ENCODE measurements around the gene SYNE2. TPM values are rescaled to one million over a fixed set of nuclear protein-coding genes. Genes with fewer than 3 reads are reported as not detected.

Gene SYNE2
- total RNA-seq, 1 donor from 2014 or later, result 5.7 TPM

GRCh38 chr14:64232095-64232838 lies 379.5 kb downstream of the SYNE2 start:
- H3K9ac ChIP-seq (ENCODE audit: low read length), result peak overlapping the region; percentile 25

GRCh38 chr14:64232944-64233343 lies 380.1 kb downstream of the SYNE2 start:
- no peaks in the 10 kb centered on the region for H3K79me2 ChIP-seq (ENCODE audit: insufficient read depth, low read length)
- no peaks in the 10 kb centered on the region for H3K36me3 Mint-ChIP-seq (ENCODE audit: low read depth, unreplicated experiment)
- no peak overlapping the region for H3K4me3 Mint-ChIP-seq (ENCODE audit: unreplicated experiment)
- no peaks in the 10 kb centered on the region for H3K36me3 ChIP-seq (ENCODE audit: insufficient read depth, low read length)
- H4K20me1 ChIP-seq (ENCODE audit: insufficient read depth, low read length), result peaks cover 6% of the 10 kb centered on the region
- DNase-seq (ENCODE audit: low read depth), result no peak
- H3K27ac Mint-ChIP-seq (ENCODE audit: unreplicated experiment), result no peak overlapping the region
- H3K9me3 Mint-ChIP-seq (ENCODE audit: unreplicated experiment), result no peaks in the 10 kb centered on the region
- H3K9ac ChIP-seq (ENCODE audit: low read length), result peak overlapping the region; percentile 25
- no peak for FAIRE-seq
- H2AFZ ChIP-seq (ENCODE audit: low read depth, low read length), result no peak overlapping the region
- H3K4me2 ChIP-seq (ENCODE audit: low read length), result peak overlapping the region; percentile 61
- no peak overlapping the region for H3K4me3 ChIP-seq (ENCODE audit: insufficient read depth, low read depth, low read length)
- peaks cover 20% of the 10 kb centered on the region for H3K4me1 Mint-ChIP-seq (ENCODE audit: low read depth, unreplicated experiment)
- H3K27me3 ChIP-seq (ENCODE audit: insufficient read depth, low read length), result peaks cover 18% of the 10 kb centered on the region
- peaks cover 14% of the 10 kb centered on the region for H3K27me3 Mint-ChIP-seq (ENCODE audit: low read depth, unreplicated experiment)
- H3K27ac ChIP-seq (ENCODE audit: low read depth, low read length), result peak overlapping the region; percentile 18
- H3K9me3 ChIP-seq (ENCODE audit: insufficient read depth, low read depth, low read length), result no peaks in the 10 kb centered on the region
- TF ChIP-seq EZH2 (IDR thresholded peaks at IDR 0.05; ENCODE audit: insufficient read depth, low read length), result no peak
- no peak for TF ChIP-seq CTCF (IDR thresholded peaks at IDR 0.05; ENCODE audit: insufficient read depth, low read depth, low read length)
- H3K4me1 ChIP-seq (ENCODE audit: insufficient read depth, low read length), result peaks cover 32% of the 10 kb centered on the region

More at GRCh38 chr14:64232095-64232838, 379.5 kb downstream of the SYNE2 start:
- Histone ChIP-seq H3K4me2 (ENCODE audit: low read length) (peak overlapping the region; percentile 61), H3K27me3 (ENCODE audit: insufficient read depth, low read length) (peaks cover 18% of the 10 kb centered on the region), H3K4me3 (ENCODE audit: insufficient read depth, low read depth, low read length) (no peak overlapping the region), H3K36me3 (ENCODE audit: insufficient read depth, low read length) (no peaks in the 10 kb centered on the region), H2AFZ (ENCODE audit: low read depth, low read length) (no peak overlapping the region), H3K9me3 (ENCODE audit: insufficient read depth, low read depth, low read length) (no peaks in the 10 kb centered on the region), H3K79me2 (ENCODE audit: insufficient read depth, low read length) (no peaks in the 10 kb centered on the region), H3K27ac (ENCODE audit: low read depth, low read length) (peak overlapping the region; percentile 31), H3K4me1 (ENCODE audit: insufficient read depth, low read length) (peaks cover 32% of the 10 kb centered on the region), H4K20me1 (ENCODE audit: insufficient read depth, low read length) (peaks cover 6% of the 10 kb centered on the region)
- H3K4me3 Mint-ChIP-seq (ENCODE audit: unreplicated experiment), result peak overlapping the region; percentile 40
- H3K27ac Mint-ChIP-seq (ENCODE audit: unreplicated experiment), result no peak overlapping the region
- peak; percentile 74 for FAIRE-seq
- H3K9me3 Mint-ChIP-seq (ENCODE audit: unreplicated experiment), result no peaks in the 10 kb centered on the region
- H3K36me3 Mint-ChIP-seq (ENCODE audit: low read depth, unreplicated experiment), result no peaks in the 10 kb centered on the region
- peak; percentile 93 for DNase-seq (ENCODE audit: low read depth)
- TF ChIP-seq CTCF (IDR thresholded peaks at IDR 0.05; ENCODE audit: insufficient read depth, low read depth, low read length), result no peak
- TF ChIP-seq EZH2 (IDR thresholded peaks at IDR 0.05; ENCODE audit: insufficient read depth, low read length), result no peak
- peaks cover 20% of the 10 kb centered on the region for H3K4me1 Mint-ChIP-seq (ENCODE audit: low read depth, unreplicated experiment)
- peaks cover 14% of the 10 kb centered on the region for H3K27me3 Mint-ChIP-seq (ENCODE audit: low read depth, unreplicated experiment)

Data from astrocyte (in vitro differentiated cells and primary cell).